ENCODE results near the gene MX1.
"Not testable (repeated sequence)": the region's sequence is repeated elsewhere in the genome, so short reads cannot be mapped to it uniquely, and the experiment has no call there.

The MX1 gene

DNA sequence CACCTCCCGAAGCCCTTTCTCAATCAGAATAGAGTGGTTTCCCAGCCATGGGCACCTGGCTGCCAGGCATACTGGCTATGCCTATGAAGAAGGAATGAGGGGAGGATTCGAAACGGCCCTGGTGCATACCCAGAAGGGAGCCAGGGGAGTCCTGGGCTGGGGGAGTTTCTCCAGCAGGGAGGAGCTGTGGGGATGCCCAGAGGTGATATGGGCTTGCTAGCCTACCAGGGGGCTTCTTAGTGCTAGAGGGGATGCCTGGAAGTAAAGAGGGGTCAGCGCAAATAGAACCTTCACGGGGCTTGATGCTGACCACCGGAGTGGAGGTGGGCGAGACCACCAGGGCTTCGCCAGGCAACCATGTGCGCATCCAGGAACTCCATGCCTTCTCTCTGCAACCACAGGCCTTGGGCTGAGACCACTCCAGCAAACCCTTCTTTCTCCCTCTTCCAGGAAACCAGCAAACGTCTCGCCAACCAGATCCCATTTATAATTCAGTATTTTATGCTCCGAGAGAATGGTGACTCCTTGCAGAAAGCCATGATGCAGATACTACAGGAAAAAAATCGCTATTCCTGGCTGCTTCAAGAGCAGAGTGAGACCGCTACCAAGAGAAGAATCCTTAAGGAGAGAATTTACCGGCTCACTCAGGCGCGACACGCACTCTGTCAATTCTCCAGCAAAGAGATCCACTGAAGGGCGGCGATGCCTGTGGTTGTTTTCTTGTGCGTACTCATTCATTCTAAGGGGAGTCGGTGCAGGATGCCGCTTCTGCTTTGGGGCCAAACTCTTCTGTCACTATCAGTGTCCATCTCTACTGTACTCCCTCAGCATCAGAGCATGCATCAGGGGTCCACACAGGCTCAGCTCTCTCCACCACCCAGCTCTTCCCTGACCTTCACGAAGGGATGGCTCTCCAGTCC is 18.2 kb upstream of the MX1 start:
- no peak for DNase-seq

DNA sequence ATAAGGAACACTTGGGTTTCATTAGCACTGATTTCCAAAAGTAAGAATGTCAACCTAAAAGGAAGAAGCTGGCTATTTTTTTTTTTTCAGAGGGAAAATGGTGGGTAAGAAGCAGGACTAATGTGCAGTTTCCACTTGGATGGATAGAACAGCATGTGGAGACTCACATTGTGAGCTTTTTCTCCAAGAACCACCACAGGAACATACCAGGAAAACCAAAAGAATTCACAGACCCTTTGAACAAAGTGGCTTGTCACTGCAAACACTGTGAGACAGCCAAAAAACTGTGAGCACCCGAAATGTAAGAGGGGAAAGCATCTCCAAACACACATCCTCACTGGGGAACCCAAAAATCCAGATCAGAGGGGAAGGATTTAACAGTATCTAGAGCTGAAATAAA is 15.7 kb upstream of the MX1 start:
- DNase-seq = no peak

DNA sequence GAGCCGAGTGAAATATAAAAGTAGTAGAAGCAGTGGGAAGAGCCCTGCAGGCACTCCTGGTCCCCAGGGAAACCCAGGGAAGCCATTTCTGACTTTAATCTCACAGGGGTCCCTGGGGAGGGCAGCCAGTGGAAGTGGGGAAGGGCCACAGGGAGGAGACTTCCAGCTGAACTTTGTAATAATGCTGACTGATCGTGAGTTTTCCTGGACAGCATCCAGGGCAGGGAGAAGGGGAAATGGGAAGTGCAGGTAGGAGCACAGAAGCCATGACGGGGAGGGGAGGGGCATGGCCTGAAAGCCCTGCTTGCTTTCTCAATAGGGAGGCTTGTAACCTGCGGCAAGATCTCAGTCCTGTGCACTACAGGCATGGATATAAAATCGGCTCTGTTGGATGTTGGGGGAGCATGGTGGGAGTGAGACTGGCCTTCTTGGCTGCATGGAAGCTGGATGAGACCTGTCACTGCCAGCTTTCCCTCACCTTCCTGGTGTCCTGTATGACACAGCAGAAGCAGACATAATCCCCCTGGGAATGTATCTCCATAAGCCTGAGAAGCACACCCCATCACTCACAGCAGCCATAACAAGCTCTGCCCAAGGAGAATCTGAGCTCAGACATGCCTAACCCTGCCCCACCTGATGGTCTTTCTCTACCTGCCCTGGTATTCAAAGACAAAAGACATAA is 15.1 kb upstream of the MX1 start:
- DNase-seq = no peak

DNA sequence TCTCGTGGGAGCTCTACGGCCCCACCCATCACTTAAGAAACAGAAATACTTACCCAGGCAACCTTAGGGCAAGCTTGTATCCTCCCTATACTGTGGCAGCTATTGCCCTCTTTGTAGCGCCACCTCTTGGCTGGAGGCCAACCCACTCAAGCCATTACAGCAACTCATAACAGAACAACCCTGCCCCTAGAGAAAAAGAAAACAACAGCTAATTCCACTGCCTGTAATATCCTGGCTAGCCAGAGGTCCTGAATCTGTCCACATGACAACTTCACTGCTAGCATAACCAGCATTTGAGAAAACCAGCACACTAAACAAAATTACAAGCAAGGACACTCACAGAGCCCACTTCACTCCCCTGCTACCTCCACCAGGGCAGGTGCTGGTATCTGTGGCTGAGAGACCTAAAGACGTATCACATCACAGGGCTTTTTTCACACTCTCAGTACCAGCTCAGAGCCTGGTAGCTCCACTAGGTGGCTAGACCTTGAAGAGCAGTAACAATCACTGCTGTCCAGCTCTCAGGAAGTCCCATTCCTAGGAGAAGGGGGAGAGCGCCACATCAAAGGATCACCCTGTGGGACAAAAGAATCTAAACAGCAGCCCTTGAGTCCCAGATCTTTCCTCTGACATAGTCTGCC is 14.5 kb upstream of the MX1 start:
- DNase-seq = no peak

DNA sequence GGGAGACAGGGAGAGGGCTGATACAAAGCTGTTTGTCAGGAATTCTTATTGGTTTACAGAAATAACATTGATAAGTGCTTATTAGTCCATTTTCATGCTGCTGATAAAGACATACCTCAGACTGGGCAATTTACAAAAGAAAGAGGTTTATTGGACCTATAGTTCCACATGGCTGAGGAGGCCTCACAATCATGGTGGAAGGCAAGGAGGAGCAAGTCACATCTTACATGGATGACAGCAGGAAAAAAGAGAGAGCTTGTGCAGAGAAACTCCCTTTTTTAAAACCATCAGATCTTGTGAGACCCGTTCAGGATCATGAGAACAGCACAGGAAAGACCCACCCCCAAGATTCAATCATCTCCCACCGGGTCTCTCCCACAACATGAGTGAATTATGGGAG is 8.5 kb upstream of the MX1 start:
- DNase-seq = not testable (repeated sequence)

DNA sequence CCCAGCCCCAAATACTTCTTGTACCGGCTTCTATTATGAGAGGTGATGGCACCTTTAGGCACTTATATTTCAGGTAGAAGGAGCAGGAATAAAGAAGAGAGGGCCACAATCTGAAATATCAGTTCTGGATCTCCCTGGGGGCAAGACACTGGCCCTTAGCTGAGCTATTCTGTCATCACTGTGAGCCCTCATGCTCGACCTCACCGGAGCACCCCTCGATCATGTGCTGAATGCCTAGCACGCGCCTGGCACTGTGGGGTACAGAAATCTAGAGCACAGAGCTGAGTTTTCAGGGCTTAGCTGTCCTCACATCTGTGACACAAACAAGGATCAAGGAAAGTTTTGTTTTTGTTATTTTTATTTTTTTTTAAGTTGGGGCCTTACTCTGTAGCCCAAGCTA is 7.6 kb upstream of the MX1 start:
- no peak for DNase-seq

DNA sequence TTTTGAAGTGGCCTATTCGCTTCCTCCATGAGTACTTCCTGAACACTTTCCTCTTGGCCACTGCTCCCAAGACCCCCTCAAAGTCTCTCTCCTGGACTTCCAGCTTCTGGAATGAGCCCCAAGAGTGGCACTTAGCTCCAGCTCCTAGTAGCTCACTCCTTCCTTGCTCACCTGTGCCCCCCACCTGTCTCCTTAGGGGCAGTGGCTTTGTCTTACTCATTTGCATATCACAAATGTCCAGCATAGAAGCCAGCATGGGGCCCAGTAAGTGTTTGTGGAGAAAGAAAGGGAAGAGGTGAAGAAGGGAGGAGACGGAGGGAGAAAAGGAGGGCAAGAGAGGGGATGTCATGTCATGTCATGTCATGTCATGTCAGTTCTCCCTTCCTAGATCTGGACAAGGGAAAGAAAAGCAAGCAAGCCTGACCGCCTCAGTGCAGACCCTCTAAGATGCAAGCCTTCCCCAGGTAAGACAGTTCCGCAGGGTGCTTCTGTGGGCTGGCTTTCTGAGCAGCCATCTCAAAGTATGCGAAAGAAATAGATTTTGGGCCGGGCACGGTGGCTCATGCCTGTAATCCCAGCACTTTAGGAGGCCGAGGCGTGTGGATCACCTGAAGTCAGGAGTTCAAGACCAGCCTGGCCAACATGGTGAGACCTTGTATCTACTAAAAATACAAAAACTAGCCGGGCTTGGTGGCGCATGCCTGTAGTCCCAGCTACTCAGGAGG is 6.9 kb upstream of the MX1 start:
- DNase-seq = no peak

DNA sequence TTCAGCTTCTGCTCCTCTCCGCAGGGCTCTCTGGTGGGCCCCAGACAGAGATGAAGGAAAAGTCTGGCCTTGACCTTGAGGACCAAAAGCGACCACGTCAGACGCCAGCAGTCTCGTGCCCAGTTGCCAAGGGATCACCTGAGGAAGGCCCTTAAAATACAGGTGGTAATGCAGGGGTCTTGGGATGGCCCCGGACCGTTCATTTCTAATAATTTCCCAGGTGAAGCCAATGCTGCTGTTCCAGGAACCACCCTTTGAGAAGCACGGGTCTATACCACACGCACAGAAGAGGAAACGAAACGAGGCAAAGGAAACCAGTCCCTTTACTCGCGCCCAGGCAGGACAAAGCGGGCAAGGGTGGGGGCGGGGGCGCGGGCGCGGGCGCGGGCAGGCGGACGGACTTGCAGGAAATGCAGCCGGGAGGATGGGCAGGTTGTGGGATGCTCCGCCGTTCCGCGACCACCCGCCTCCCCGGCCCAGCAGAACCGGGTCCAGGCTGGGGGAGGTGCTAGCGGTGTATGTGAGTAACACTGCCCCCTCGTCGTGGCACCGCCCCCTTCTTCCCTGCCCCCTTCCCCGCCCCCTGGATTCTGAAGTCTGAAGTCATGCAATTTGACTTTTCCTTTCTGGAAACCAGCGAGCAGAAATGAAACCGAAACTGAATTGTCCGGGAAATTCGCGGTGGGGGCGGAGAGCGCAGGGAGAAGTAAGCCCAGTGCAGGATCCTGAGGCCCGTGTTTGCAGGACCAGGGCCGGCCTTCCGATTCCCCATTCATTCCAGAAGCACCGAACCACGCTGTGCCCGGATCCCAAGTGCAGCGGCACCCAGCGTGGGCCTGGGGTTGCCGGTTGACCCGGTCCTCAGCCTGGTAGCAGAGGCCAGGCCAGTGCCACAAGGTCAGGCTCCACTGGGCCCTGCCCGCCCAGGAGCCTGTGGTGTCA is 5.8 kb upstream of the MX1 start:
- no peak for DNase-seq

DNA sequence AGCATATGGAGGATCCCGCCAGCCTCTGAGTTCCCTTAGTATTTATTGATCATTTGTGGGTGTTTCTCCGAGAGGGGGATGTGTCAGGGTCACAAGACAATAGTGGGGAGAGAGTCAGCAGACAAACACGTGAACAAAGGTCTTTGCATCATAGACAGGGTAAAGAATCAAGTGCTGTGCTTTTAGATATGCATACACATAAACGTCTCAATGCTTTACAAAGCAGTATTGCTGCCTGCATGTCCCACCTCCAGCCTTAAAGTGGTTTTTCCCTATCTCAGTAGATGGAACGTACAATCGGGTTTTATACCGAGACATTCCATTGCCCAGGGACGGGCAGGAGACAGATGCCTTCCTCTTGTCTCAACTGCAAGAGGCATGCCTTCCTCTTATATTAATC is 5.0 kb upstream of the MX1 start:
- DNase-seq = not testable (repeated sequence)

DNA sequence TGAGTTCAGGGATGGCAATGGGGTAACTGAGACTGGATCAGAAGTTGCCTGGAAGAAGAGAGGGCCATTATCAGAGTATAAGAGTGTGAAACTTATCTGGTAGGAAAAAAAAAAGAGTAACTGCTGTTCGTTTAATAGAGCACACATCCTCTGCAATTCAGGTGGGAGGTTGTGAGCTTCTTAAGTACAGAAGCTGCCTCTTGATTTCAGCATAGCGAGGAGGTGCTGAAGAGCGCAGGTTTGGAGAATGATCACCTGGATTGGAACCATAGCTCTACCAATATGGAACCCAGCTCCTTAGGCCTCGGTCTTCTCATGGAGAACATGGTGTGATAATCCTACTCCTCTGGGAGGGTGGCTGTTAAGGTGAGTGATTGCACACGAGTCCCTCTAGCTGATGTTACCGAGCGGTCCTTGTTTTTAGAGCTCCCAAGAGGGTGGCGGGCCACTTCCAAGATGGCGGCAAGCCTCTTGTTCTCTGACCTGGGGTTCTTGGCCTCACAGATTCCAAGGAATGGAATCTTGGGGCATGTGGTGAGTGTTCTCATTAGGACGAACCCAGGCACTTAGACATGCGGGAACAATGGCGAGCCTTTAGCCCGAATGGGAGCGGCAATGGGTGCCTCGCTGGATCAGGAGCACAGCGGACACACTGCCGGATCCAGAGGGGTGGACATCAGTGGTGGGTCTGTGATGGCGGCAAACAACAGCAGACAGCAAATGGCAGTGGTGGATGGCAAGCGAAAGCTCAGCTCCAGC is 3.3 kb upstream of the MX1 start:
- DNase-seq = no peak

DNA sequence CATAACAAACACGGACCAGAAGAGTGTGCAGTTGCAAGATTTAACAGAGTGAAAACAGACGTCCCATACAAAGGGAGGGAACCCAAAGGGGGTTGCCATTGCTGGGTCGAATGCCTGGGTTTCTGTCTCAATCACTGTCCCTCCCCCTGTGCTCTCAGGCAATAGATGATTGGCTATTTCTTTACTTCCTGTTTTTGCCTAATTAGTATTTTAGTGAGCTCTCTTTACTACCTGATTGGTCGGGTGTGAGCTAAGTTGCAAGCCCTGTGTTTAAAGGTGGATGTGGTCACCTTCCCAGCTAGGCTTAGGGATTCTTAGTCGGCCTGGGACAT is 2.8 kb upstream of the MX1 start:
- not testable (repeated sequence) for DNase-seq

DNA sequence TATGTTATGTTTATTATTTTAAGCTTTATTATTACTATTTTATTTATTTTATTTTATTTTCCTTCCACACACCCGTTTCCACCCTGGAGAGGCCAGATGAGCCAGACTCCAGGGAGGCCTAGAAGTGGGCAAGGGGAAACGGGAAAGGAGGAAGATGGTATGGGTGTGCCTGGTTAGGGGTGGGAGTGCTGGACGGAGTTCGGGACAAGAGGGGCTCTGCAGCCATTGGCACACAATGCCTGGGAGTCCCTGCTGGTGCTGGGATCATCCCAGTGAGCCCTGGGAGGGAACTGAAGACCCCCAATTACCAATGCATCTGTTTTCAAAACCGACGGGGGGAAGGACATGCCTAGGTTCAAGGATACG is 468 bp upstream of the MX1 start:
- DNase-seq = no peak

DNA sequence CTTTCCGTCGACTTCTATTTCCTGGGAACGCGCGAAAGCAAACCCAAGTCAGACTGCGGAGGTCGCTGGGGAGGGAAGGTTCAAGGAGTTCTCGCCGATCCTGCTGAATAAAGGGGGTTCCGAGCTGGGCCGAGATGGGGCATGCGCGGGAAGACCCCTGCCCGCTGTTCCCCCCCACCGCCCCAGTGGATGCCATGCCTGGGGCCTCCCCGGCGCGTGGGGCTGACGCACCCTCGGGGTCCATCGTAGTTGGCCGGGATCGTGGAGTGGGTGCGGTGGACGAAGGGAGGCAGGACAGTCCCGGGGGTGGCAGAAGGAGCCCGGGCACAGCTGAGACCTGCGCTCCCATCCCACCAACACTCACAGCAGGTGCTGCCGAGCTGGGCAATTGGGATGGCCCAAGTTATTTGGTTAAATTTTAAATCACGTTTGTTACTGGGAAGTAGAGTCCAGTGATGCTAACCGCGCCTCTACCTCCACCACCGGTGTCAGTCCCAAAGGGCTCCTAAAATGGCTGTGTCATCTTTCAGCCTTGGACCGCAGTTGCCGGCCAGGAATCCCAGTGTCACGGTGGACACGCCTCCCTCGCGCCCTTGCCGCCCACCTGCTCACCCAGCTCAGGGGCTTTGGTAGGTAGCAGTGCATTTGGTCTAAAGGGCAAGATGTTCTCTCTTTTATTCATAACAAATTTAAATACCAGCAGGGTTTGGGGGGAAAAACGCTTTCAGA is 801 bp downstream of the MX1 start:
- no peak for DNase-seq

DNA sequence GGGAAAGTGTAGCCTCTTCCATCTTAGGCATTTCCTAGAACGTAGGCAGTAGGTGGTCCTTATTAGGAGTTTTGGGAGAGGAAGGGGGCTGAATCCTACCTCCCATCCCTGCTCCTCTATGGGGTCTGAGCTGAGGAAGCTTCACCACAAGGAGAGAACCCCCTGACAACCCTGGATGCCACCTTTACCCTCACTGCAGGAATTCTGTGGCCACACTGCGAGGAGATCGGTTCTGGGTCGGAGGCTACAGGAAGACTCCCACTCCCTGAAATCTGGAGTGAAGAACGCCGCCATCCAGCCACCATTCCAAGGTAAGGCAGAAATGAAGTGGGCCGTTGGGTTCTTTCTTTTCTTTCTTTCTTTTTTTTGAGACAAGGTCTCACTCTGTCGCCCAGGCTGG is 1.5 kb downstream of the MX1 start:
- DNase-seq = no peak

DNA sequence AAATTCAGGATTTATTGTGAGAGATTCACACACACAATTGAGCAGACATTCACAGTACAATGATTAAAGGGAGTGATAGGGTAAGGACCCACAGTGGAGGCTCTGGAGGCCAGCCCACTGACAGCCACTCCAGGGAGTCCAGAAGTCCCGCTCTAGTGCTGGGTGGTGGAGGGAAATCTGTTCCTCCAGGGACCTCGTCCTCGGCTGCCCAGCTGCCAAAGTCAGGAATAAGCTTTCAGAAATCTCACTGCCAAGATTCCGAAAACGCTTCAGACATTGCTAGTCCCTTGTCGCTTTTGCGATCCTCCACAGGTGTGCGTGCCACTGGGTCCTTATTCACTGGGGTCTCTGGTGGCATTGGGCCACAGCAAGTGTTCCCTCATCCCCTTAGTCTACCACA is 2.3 kb downstream of the MX1 start:
- no peak for DNase-seq

DNA sequence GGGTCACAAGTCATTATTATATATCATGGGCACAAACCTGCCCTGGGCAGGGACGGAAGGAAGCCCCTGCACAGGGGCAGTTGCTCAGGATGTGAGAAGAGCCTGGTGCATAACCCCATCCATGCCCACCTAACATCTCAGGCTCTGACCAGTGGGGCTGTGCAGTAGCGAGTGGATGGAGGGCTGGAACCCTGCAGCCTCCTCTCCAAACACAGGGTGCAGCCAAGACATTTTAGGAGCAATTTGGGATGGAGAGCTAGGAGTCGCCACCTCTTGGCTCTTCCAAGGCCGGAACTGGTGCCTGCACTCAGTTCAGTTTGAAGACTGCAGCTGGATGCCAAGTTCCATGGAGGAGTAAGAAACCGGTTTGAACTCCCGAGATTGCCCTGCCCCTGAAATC is 2.8 kb downstream of the MX1 start:
- DNase-seq = no peak

DNA sequence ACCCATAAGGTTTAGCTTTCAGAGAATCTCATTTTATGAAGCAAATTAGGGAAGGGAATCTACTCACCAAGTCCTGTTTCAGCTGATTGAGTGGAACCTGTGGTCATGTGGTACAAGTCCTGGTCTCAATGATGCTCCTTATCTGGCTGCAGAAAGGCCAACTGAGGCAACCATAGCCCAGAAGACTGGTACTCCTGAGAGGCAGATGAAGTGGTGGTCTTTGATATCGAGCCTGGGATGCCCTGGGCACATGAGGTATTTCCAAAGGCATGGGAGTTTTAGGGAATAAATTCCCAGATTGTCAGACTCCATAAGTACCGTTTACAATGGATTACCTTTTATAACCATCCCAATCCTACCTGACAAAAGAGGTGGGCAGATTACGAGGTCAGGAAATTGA is 3.3 kb downstream of the MX1 start:
- no peak for DNase-seq

DNA sequence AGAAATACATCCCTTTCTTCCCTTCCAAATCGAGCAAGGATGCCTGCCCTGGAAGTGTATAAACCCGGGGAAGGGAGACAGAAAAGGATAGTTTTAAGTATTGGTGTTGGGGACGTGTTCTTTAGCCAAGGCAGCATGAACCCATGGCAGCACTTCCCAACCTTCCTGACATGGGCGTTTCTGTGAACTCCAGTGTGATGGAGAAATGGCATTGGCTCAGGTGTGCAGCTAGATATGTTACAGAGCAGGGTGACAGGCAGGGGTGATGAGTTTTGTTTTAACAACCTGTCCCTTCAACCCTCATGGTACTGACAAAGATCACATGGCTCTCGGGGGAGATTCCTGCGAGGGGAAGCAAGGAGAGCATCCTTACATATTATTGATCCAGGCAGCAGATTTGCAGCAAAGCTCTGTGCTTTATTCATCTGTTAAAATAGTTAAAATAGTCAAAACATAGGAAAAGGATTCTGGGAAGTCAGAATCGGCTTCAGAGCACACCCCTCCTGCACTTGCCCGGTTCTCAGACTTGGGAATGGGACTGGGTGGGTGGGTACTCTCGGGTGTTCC is 4.0 kb downstream of the MX1 start:
- DNase-seq = no peak

DNA sequence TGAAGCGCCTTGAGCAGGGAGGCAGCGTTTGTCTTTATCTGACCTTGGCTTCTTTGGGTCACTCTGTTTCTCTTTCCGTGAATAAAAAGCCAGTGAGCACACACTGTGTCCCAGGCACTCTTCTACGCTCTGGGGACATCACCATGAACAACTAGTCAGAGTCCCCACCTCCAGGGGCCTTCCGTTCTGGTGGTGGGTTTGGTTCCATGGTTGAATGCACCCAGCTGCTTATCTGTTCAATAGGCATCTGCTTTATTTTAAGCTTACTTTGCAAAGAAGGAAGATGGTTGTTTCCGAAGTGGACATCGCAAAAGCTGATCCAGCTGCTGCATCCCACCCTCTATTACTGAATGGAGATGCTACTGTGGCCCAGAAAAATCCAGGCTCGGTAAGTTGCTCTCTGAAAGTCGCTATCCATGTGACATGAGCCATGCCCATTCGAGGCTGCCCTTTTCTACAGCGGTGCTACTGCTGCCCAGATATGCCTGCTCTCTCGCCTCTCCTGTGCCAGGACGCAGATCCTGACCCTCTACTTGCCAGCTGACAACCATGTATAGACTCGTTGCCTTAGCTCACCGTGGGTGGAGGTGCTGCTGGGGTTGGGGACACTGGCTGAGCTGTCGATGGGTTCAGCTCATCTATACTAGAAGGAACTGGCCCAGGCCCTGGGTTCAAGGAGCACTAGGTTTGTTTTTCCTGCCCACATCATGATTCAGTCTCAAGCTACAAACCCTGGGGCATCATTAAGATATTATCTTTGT is 5.9 kb downstream of the MX1 start:
- no peak for DNase-seq
